ENCODE results near the gene LINGO4.
A peak's percentile ranks its signal among the peaks of the same experiment; 100 is the strongest.
"Not testable (repeated sequence)": the region's sequence is repeated elsewhere in the genome, so short reads cannot be mapped to it uniquely, and the experiment has no call there.

The LINGO4 gene

DNA sequence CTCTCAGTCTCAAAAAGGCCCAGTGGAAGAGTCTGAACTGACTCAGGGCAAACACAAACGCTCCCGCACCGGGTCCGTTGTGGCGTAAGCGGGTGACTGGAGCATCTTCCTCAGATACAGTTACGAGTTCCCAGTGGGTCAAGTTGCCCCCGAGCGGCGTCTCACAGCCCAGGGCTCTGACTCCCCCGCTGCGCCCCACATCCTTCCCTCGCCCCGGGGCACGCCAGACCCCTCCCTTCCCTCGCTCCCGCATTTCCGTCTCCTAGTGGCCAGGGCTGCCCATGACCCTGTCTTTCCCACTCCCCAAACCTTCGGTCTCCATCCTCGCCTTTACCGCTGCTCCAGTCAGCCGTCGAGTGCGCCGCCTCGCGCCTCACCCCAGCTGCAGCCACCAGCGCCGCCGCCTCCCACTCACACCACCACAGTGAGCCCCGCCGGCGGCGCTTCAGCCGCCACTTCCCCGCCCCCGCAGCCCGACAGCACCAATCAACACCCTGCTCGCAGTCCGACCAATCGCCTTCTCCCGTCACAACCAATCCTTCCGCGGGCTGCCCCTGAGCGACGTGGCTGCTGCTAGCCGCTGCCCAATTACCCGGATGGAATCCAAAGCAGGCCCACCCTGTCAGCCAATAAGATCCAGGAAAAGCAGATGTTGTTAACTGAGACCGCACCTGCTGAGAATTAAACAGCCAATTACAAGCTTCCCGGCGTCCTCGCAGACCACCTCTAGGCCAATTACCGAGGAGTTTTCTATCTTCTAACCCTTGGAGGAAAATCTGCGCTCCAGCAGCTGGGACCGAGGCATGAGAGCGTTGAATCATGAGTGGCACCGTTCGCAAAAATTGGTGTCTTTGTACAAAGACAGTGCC is 14.9 kb downstream of the LINGO4 start, which contains the start of gene TDRKH:
Gene TDRKH (minus strand): TSS at position 430 of the 869 bp plus-strand sequence. CDS start 7,478 bp downstream, outside the sequence.
- peaks cover 4 to 10% of the 10 kb centered on the region in 2 donors for H3K4me1 ChIP-seq (ENCODE audit: control insufficient read depth in 1 of 2, insufficient read depth in 2 of 2, low read length in 2 of 2)
- H3K9me3 ChIP-seq (ENCODE audit: control insufficient read depth in 1 of 2, low read length in 2 of 2), result no peaks in the 10 kb centered on the region
- H3K36me3 ChIP-seq (ENCODE audit: control insufficient read depth in 1 of 2, insufficient read depth in 2 of 2, low read length in 2 of 2), result no peaks in the 10 kb centered on the region
- H3K9ac ChIP-seq (ENCODE audit: low read depth in 1 of 2, low read length in 2 of 2), result peak within 1 kb of the TSS; percentile 53 to 73
- no peaks in the 10 kb centered on the region for H3K27me3 ChIP-seq (ENCODE audit: control insufficient read depth in 1 of 2, insufficient read depth in 2 of 2, low read length in 2 of 2)
- no peak within 1 kb of the TSS for H3K27ac ChIP-seq (ENCODE audit: low read depth, low read length)
- H3K4me3 ChIP-seq (ENCODE audit: low read depth in 1 of 2, low read length in 2 of 2), result peak within 1 kb of the TSS; percentile 78 to 96

DNA sequence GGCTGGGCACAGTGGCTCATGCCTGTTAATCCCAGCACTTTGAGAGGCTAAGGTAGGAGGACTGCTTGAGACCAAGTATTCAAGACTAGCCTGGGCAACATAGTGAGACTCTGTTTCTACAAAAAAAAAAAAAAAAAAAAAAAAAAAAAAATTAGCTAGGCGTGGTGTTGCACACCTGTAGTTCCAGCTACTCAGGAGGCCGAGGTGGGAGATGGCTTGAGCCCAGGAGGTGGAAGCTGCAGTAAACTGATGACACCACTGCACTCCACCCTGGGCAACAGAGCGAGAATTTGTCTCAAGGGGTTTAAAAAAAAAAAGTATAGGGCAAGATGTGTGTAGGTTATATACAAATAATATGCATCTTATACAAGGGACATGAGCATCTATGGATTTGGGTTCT is 17.5 kb downstream of the LINGO4 start:
- H3K9me3 ChIP-seq (ENCODE audit: control insufficient read depth in 1 of 2, low read length in 2 of 2), result no peaks in the 10 kb centered on the region

DNA sequence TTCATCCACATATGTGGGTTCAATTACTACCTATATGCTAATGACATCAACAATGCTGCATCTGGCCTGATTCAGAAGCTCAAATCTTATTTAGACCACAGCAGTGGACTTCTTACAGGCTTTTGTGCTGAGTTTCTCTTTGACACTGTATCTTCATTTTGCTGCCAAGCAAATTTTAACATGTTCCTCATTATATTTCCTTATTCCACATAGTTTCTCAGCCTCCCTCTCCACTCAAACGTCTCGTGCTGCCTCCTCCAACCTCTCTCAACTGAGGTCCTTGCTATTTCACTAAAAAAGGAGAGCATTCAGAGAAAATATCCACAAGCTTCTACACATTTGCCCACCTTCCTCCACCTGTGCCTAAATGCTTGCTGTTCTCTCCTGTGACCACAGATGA is 21.4 kb downstream of the LINGO4 start:
- Histone ChIP-seq H3K36me3 (ENCODE audit: control insufficient read depth in 1 of 2, insufficient read depth in 2 of 2, low read length in 2 of 2) (peaks cover 0 to 5% of the 10 kb centered on the region in 2 donors), H3K27me3 (ENCODE audit: control insufficient read depth in 1 of 2, insufficient read depth in 2 of 2, low read length in 2 of 2) (no peaks in the 10 kb centered on the region), H3K4me3 (ENCODE audit: low read depth in 1 of 2, low read length in 2 of 2) (no peak overlapping the region), H3K9ac (ENCODE audit: low read depth in 1 of 2, low read length in 2 of 2) (no peak overlapping the region), H3K4me1 (ENCODE audit: control insufficient read depth in 1 of 2, insufficient read depth in 2 of 2, low read length in 2 of 2) (no peaks in the 10 kb centered on the region), H3K9me3 (ENCODE audit: control insufficient read depth in 1 of 2, low read length in 2 of 2) (no peaks in the 10 kb centered on the region), H3K27ac (ENCODE audit: low read depth, low read length) (no peak overlapping the region)

More for the DNA sequence above, 17.5 kb downstream of the LINGO4 start:
- Histone ChIP-seq H3K36me3 (ENCODE audit: control insufficient read depth in 1 of 2, insufficient read depth in 2 of 2, low read length in 2 of 2) (no peaks in the 10 kb centered on the region), H3K4me1 (ENCODE audit: control insufficient read depth in 1 of 2, insufficient read depth in 2 of 2, low read length in 2 of 2) (peaks cover 4 to 10% of the 10 kb centered on the region in 2 donors), H3K9ac (ENCODE audit: low read depth in 1 of 2, low read length in 2 of 2) (no peak overlapping the region), H3K27me3 (ENCODE audit: control insufficient read depth in 1 of 2, insufficient read depth in 2 of 2, low read length in 2 of 2) (no peaks in the 10 kb centered on the region), H3K4me3 (ENCODE audit: low read depth in 1 of 2, low read length in 2 of 2) (no peak overlapping the region), H3K27ac (ENCODE audit: low read depth, low read length) (no peak overlapping the region)

DNA sequence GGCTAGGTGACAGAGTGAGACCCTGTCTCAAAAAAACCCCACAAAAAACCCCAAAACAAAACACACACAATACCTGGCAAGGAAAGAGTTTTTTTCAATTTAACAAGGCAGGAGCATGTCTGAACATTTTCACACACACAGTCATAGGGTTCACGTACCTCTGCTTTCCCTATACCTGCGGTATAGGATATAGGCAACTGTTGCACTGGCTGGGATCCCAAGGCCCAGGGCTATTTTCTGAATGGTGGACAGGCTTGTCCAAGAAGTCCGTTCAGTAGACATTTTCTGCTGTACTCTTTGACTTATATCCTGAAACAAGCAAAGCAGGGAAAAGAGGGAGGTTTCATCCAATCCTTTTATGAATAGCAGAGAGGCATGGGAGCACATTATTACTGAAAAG is 22.5 kb downstream of the LINGO4 start:
- Histone ChIP-seq H3K9me3 (ENCODE audit: control insufficient read depth in 1 of 2, low read length in 2 of 2) (no peaks in the 10 kb centered on the region), H3K4me3 (ENCODE audit: low read depth in 1 of 2, low read length in 2 of 2) (no peak overlapping the region), H3K27me3 (ENCODE audit: control insufficient read depth in 1 of 2, insufficient read depth in 2 of 2, low read length in 2 of 2) (no peaks in the 10 kb centered on the region), H3K9ac (ENCODE audit: low read depth in 1 of 2, low read length in 2 of 2) (no peak overlapping the region), H3K4me1 (ENCODE audit: control insufficient read depth in 1 of 2, insufficient read depth in 2 of 2, low read length in 2 of 2) (no peaks in the 10 kb centered on the region), H3K36me3 (ENCODE audit: control insufficient read depth in 1 of 2, insufficient read depth in 2 of 2, low read length in 2 of 2) (peaks cover 4 to 9% of the 10 kb centered on the region in 2 donors), H3K27ac (ENCODE audit: low read depth, low read length) (no peak overlapping the region)

DNA sequence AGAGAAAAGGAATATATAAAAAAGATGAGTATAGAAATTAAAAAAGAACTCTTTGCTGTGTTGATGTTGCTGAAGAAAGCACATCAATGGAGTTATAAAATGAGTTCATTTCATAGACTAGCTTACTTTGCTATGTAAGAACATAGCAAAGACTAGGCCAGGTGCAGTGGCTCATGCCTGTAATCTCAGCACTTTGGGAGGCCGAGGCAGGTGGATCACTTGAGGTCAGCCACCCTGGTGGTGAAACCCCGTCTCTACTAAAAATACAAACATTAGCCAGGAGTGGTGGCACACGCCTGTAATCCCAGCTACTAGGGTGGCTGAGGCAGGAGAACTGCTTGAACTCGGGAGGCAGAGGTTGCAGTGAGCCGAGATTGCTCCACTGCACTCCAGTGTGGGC is 23.2 kb downstream of the LINGO4 start:
- H3K4me1 ChIP-seq (ENCODE audit: control insufficient read depth in 1 of 2, insufficient read depth in 2 of 2, low read length in 2 of 2), result not testable (repeated sequence)

DNA sequence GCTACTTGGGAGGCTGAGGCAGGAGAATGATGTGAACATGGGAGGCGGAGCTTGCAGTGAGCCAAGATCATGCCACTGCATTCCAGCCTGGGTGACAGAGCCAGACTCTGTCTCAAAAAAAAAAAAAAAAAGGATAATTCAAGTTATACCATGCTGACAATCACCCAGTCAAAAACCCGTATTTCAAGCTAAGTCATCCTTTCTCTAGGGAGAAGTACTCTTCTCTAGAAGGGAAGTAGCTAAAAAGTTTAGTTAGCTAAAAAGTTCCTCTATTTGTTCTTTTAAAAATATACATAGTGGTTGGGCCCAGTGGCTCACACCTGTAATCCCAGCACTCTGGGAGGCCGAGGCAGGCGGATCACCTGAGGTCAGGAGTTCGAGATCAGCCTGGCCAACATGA is 24.5 kb downstream of the LINGO4 start:
- H3K4me1 ChIP-seq (ENCODE audit: control insufficient read depth in 1 of 2, insufficient read depth in 2 of 2, low read length in 2 of 2); H3K27me3 ChIP-seq (ENCODE audit: control insufficient read depth in 1 of 2, insufficient read depth in 2 of 2, low read length in 2 of 2); H3K4me3 ChIP-seq (ENCODE audit: low read depth in 1 of 2, low read length in 2 of 2); H3K27ac ChIP-seq (ENCODE audit: low read depth, low read length); H3K9me3 ChIP-seq (ENCODE audit: control insufficient read depth in 1 of 2, low read length in 2 of 2); H3K9ac ChIP-seq (ENCODE audit: low read depth in 1 of 2, low read length in 2 of 2): not testable (repeated sequence)
- H3K36me3 ChIP-seq (ENCODE audit: control insufficient read depth in 1 of 2, insufficient read depth in 2 of 2, low read length in 2 of 2), result peaks cover 4 to 16% of the 10 kb centered on the region in 2 donors

More for the DNA sequence above, 23.2 kb downstream of the LINGO4 start:
- H3K9ac ChIP-seq (ENCODE audit: low read depth in 1 of 2, low read length in 2 of 2); H3K9me3 ChIP-seq (ENCODE audit: control insufficient read depth in 1 of 2, low read length in 2 of 2); H3K27ac ChIP-seq (ENCODE audit: low read depth, low read length); H3K36me3 ChIP-seq (ENCODE audit: control insufficient read depth in 1 of 2, insufficient read depth in 2 of 2, low read length in 2 of 2); H3K4me3 ChIP-seq (ENCODE audit: low read depth in 1 of 2, low read length in 2 of 2); H3K27me3 ChIP-seq (ENCODE audit: control insufficient read depth in 1 of 2, insufficient read depth in 2 of 2, low read length in 2 of 2): not testable (repeated sequence)

DNA sequence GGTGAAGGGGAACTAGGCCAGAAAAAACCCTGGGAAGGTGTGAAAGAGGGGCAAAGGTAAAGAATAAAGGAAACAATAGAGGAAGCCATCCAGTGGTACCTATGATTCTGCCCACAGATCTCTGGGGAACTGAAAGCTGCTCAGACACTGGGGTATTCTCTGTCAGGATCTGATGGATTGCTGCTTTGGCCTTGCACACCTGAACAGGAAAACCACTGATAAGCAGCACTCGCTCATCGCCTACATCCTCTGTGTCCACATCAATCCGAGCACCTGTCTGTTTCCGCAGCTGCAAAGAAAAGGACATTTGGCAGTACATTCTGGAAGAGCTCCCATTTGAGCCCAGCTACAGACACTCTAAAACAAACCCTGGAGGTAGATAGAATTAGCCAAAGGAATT is 25.4 kb downstream of the LINGO4 start:
- Histone ChIP-seq H3K27ac (ENCODE audit: low read depth, low read length) (no peak overlapping the region), H3K4me1 (ENCODE audit: control insufficient read depth in 1 of 2, insufficient read depth in 2 of 2, low read length in 2 of 2) (no peaks in the 10 kb centered on the region), H3K9ac (ENCODE audit: low read depth in 1 of 2, low read length in 2 of 2) (no peak overlapping the region), H3K4me3 (ENCODE audit: low read depth in 1 of 2, low read length in 2 of 2) (no peak overlapping the region), H3K9me3 (ENCODE audit: control insufficient read depth in 1 of 2, low read length in 2 of 2) (no peaks in the 10 kb centered on the region), H3K36me3 (ENCODE audit: control insufficient read depth in 1 of 2, insufficient read depth in 2 of 2, low read length in 2 of 2) (peaks cover 4 to 24% of the 10 kb centered on the region in 2 donors), H3K27me3 (ENCODE audit: control insufficient read depth in 1 of 2, insufficient read depth in 2 of 2, low read length in 2 of 2) (no peaks in the 10 kb centered on the region)

DNA sequence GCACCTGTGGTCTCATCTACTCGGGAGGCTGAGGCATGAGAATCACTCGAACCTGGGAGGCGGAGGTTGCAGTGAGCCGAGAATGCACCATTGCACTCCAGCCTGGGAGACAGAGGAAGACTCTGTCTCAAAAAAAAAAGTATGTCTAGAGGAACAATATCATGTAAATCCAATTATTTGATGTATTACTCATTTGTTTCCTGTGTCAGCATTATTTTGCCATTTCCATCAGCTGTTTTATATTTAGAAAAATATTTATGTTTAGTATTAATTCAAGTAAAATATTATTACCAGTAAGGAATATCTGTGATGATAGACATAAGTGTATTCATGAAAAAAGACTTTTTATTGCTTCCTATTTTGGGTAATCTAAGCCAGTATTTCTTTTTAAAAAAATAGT is 27.9 kb downstream of the LINGO4 start:
- H3K36me3 ChIP-seq (ENCODE audit: control insufficient read depth in 1 of 2, insufficient read depth in 2 of 2, low read length in 2 of 2), result peaks cover 4 to 37% of the 10 kb centered on the region in 2 donors
- no peak overlapping the region for H3K9ac ChIP-seq (ENCODE audit: low read depth in 1 of 2, low read length in 2 of 2)
- H3K27me3 ChIP-seq (ENCODE audit: control insufficient read depth in 1 of 2, insufficient read depth in 2 of 2, low read length in 2 of 2), result no peaks in the 10 kb centered on the region
- H3K4me1 ChIP-seq (ENCODE audit: control insufficient read depth in 1 of 2, insufficient read depth in 2 of 2, low read length in 2 of 2), result no peaks in the 10 kb centered on the region
- H3K27ac ChIP-seq (ENCODE audit: low read depth, low read length), result no peak overlapping the region
- no peak overlapping the region for H3K4me3 ChIP-seq (ENCODE audit: low read depth in 1 of 2, low read length in 2 of 2)
- H3K9me3 ChIP-seq (ENCODE audit: control insufficient read depth in 1 of 2, low read length in 2 of 2), result no peaks in the 10 kb centered on the region

DNA sequence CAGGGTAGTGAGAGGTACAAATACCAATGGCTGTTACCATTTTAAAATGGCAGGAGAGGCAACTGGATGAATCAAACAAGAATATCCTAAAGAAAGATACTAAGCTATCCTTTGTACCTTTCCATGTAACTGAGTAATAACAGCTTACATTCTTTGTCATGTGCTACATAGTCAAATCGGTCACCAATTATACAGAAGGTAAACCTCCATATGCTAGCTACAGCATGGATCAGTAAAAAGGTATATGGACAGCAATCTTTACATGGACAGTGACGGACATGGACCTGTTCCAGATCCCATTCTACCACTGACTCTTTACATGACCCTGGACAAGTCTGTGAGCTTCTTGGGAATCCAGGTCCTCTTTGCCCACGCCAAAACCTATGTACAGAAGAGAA is 28.6 kb downstream of the LINGO4 start:
- Histone ChIP-seq H3K27me3 (ENCODE audit: control insufficient read depth in 1 of 2, insufficient read depth in 2 of 2, low read length in 2 of 2) (no peaks in the 10 kb centered on the region), H3K9ac (ENCODE audit: low read depth in 1 of 2, low read length in 2 of 2) (no peak overlapping the region), H3K9me3 (ENCODE audit: control insufficient read depth in 1 of 2, low read length in 2 of 2) (no peaks in the 10 kb centered on the region), H3K27ac (ENCODE audit: low read depth, low read length) (no peak overlapping the region), H3K4me1 (ENCODE audit: control insufficient read depth in 1 of 2, insufficient read depth in 2 of 2, low read length in 2 of 2) (no peaks in the 10 kb centered on the region), H3K36me3 (ENCODE audit: control insufficient read depth in 1 of 2, insufficient read depth in 2 of 2, low read length in 2 of 2) (peaks cover 4 to 37% of the 10 kb centered on the region in 2 donors), H3K4me3 (ENCODE audit: low read depth in 1 of 2, low read length in 2 of 2) (no peak overlapping the region)

DNA sequence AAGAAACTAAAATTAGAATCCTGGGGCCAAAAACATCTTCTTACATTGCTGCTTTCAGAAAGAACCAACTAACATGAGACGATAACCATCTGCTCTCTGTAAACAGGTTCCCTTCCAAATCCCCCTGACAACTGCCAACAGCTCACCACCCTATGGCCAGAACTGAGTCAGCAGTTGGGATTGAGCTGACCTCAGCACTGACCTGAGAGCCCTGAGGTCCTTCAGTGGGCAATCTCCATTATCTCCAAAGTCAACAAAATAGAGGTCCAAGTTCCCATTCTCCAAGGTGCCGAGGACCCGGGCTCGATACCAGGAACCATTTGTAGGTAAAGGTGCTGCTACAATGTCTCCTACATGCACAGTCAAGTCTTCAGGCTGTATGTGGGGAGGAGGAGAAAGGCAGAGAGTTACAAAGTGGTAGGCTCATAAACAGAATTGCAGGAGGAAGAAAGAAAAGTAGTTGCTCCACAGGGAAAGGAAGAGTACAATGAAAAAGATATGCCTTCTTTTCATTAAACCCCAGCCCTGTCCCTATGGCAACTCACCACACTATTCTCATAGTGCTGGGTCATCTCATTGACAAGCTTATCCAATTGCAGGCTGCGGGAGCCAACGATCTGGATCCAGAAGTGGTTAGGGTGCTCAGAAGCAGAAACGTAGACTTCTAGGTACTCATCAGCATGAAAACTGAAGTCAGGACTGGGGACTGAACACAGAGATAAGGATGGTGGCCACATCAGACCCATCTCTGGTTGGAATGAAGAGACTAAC is 29.1 kb downstream of the LINGO4 start:
- H3K9ac ChIP-seq (ENCODE audit: low read depth in 1 of 2, low read length in 2 of 2), result no peak overlapping the region
- no peak overlapping the region for H3K27ac ChIP-seq (ENCODE audit: low read depth, low read length)
- no peaks in the 10 kb centered on the region for H3K9me3 ChIP-seq (ENCODE audit: control insufficient read depth in 1 of 2, low read length in 2 of 2)
- peaks cover 4 to 37% of the 10 kb centered on the region in 2 donors for H3K36me3 ChIP-seq (ENCODE audit: control insufficient read depth in 1 of 2, insufficient read depth in 2 of 2, low read length in 2 of 2)
- no peaks in the 10 kb centered on the region for H3K4me1 ChIP-seq (ENCODE audit: control insufficient read depth in 1 of 2, insufficient read depth in 2 of 2, low read length in 2 of 2)
- H3K4me3 ChIP-seq (ENCODE audit: low read depth in 1 of 2, low read length in 2 of 2), result no peak overlapping the region
- no peaks in the 10 kb centered on the region for H3K27me3 ChIP-seq (ENCODE audit: control insufficient read depth in 1 of 2, insufficient read depth in 2 of 2, low read length in 2 of 2)
